ENCODE results near the gene DOK4. TPM values are rescaled to one million over a fixed set of nuclear protein-coding genes. Genes with fewer than 3 reads are reported as not detected.

Gene DOK4
- total RNA-seq, 1 donor from 2014 or later: 69.4 TPM

- H3K27ac Mint-ChIP-seq (ENCODE audit: unreplicated experiment): no peak overlapping the region
- no peak for DNase-seq (ENCODE audit: low spot score)
- H3K27me3 Mint-ChIP-seq (ENCODE audit: unreplicated experiment): peaks cover 2% of the 10 kb centered on the region
- peaks cover 56% of the 10 kb centered on the region for H3K36me3 Mint-ChIP-seq (ENCODE audit: low read depth, unreplicated experiment)
- H3K4me1 Mint-ChIP-seq (ENCODE audit: unreplicated experiment): no peaks in the 10 kb centered on the region
- peaks cover 5% of the 10 kb centered on the region for H3K9me3 Mint-ChIP-seq (ENCODE audit: unreplicated experiment)
- no peak overlapping the region for H3K4me3 Mint-ChIP-seq (ENCODE audit: unreplicated experiment)
- no peak for TF ChIP-seq CTCF (IDR thresholded peaks at IDR 0.05; ENCODE audit: unreplicated experiment)
Measured at GRCh38 chr16:57435838-57436237, 50.5 kb downstream of the DOK4 start.

GRCh38 chr16:57434003-57434402 lies 52.3 kb downstream of the DOK4 start:
- peaks cover 53% of the 10 kb centered on the region for H3K36me3 Mint-ChIP-seq (ENCODE audit: low read depth, unreplicated experiment)

GRCh38 chr16:57432989-57433388 lies 53.3 kb downstream of the DOK4 start:
- H3K36me3 Mint-ChIP-seq (ENCODE audit: low read depth, unreplicated experiment): peaks cover 53% of the 10 kb centered on the region
- H3K27ac Mint-ChIP-seq (ENCODE audit: unreplicated experiment): no peak overlapping the region
- no peaks in the 10 kb centered on the region for H3K4me1 Mint-ChIP-seq (ENCODE audit: unreplicated experiment)
- DNase-seq (ENCODE audit: low spot score): no peak
- no peaks in the 10 kb centered on the region for H3K9me3 Mint-ChIP-seq (ENCODE audit: unreplicated experiment)
- H3K27me3 Mint-ChIP-seq (ENCODE audit: unreplicated experiment): peaks cover 4% of the 10 kb centered on the region
- TF ChIP-seq CTCF (IDR thresholded peaks at IDR 0.05; ENCODE audit: unreplicated experiment): no peak
- H3K4me3 Mint-ChIP-seq (ENCODE audit: unreplicated experiment): no peak overlapping the region

More at GRCh38 chr16:57434003-57434402, 52.3 kb downstream of the DOK4 start:
- no peak for DNase-seq (ENCODE audit: low spot score)
- Mint-ChIP-seq H3K27me3 (ENCODE audit: unreplicated experiment) (peaks cover 4% of the 10 kb centered on the region), H3K27ac (ENCODE audit: unreplicated experiment) (no peak overlapping the region), H3K4me3 (ENCODE audit: unreplicated experiment) (no peak overlapping the region), H3K9me3 (ENCODE audit: unreplicated experiment) (no peaks in the 10 kb centered on the region), H3K4me1 (ENCODE audit: unreplicated experiment) (no peaks in the 10 kb centered on the region)
- no peak for TF ChIP-seq CTCF (IDR thresholded peaks at IDR 0.05; ENCODE audit: unreplicated experiment)

- Mint-ChIP-seq H3K4me1 (ENCODE audit: unreplicated experiment) (no peaks in the 10 kb centered on the region), H3K4me3 (ENCODE audit: unreplicated experiment) (no peak overlapping the region)
- no peak for DNase-seq (ENCODE audit: low spot score)
Measured at GRCh38 chr16:57432505-57432904, 53.8 kb downstream of the DOK4 start.

GRCh38 chr16:57430955-57431354 lies 55.3 kb downstream of the DOK4 start:
- H3K36me3 Mint-ChIP-seq (ENCODE audit: low read depth, unreplicated experiment): peaks cover 63% of the 10 kb centered on the region
- no peak overlapping the region for H3K27ac Mint-ChIP-seq (ENCODE audit: unreplicated experiment)
- H3K27me3 Mint-ChIP-seq (ENCODE audit: unreplicated experiment): peaks cover 4% of the 10 kb centered on the region
- no peak for TF ChIP-seq CTCF (IDR thresholded peaks at IDR 0.05; ENCODE audit: unreplicated experiment)
- H3K4me3 Mint-ChIP-seq (ENCODE audit: unreplicated experiment): no peak overlapping the region
- no peaks in the 10 kb centered on the region for H3K4me1 Mint-ChIP-seq (ENCODE audit: unreplicated experiment)
- DNase-seq (ENCODE audit: low spot score): no peak
- H3K9me3 Mint-ChIP-seq (ENCODE audit: unreplicated experiment): no peaks in the 10 kb centered on the region

More at GRCh38 chr16:57432505-57432904, 53.8 kb downstream of the DOK4 start:
- Mint-ChIP-seq H3K27me3 (ENCODE audit: unreplicated experiment) (peaks cover 4% of the 10 kb centered on the region), H3K27ac (ENCODE audit: unreplicated experiment) (no peak overlapping the region), H3K9me3 (ENCODE audit: unreplicated experiment) (no peaks in the 10 kb centered on the region), H3K36me3 (ENCODE audit: low read depth, unreplicated experiment) (peaks cover 58% of the 10 kb centered on the region)
- no peak for TF ChIP-seq CTCF (IDR thresholded peaks at IDR 0.05; ENCODE audit: unreplicated experiment)

All from endothelial cell (in vitro differentiated cells).